ENCODE results near the gene MAN1A1.
"Not testable (repeated sequence)": the region's sequence is repeated elsewhere in the genome, so short reads cannot be mapped to it uniquely, and the experiment has no call there.

- not testable (repeated sequence) for TF ChIP-seq CTCF (IDR thresholded peaks at IDR 0.05; ENCODE audit: poor library complexity); EZH2phosphoT487 (IDR thresholded peaks at IDR 0.05; ENCODE audit: low read depth, severe bottlenecking, unreplicated experiment)
These were observed 180.2 kb downstream of the MAN1A1 start for GRCh38 chr6:119169355-119169754.

Measured in hepatocyte (in vitro differentiated cells).